GM18870 (cell line): ENCODE results near the gene PRR35.

Experiments
- ATAC-seq: cut with Tn5 transposase; IDR thresholded peaks from one replicate; pipeline ENCODE4 v1.9.1; 2021; ENCODE audit warnings: moderate library complexity; ENCODE audit not compliant: unreplicated experiment

The PRR35 gene

DNA sequence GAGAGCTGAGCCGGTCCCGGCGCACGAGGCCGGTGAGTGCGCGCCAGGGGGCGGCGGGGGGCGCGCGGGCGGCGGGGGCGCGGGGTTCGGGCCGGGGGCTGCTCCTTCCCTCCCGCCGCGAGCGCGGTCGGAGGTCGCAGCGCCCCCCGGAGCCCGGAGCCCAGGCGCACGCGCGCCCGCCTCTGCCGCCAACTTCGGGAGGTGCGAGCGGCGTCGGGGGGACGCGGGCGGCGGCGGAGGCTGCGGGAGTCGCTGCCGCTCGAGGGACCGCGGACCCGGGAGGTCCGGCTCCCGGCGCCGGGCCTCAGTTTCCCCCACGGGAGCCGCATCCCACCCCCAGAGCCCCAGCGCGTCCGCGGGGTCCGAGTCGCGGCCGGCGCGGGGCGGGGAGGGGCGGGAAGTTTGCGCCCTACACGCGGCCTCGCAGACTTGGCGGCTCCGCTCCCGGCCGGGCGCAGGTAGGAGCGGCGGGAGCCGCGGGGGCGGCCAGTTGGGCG lies at the start of gene PRR35:
Gene PRR35 (plus strand): TSS at position 191 of the 497 bp plus-strand sequence. CDS start 2,901 bp downstream, outside the sequence.
- no peak for ATAC-seq

- no peak for ATAC-seq
Measured at GRCh38 chr16:512802-513201, 47.4 kb upstream of the PRR35 start.

- ATAC-seq, result no peak
Measured at GRCh38 chr16:513950-514349, 46.2 kb upstream of the PRR35 start.

DNA sequence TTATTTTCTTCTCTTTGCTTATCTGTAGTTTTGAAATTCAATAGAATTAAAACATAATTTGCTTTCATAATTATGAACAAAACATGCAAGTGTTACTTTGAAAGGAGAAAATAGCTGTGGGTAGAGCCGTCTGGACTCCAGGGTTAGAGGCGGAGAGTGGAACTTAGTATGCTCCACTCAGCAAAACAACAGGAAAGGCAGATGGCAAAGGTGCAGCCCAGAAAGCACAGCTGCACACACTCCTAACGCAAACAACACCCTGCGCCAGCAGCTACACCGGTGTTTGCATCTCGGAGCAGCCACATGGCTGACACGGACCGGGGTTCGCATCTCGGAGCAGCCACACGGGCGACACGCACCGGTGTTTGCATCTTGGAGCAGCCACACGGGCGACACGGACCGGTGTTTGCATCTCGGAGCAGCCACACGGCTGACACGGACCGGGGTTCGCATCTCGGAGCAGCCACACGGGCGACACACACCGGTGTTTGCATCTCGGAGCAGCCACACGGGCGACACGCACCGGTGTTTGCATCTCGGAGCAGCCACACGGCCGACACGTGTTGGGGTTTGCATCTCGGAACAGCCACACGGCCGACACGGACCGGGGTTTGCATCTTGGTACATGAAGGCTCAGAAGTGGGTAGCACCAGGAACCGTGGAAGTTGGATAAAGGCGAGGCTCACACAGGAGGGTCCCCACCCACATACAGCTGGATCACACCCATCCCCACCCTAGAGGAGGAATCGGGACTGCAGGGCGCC lies 44.8 kb upstream of the PRR35 start:
- ATAC-seq, result no peak

GRCh38 chr16:515939-516226 lies 44.3 kb upstream of the PRR35 start:
- ATAC-seq, result no peak

- ATAC-seq, result no peak
Measured at GRCh38 chr16:516301-516700, 43.9 kb upstream of the PRR35 start.

GRCh38 chr16:518858-519257 lies 41.3 kb upstream of the PRR35 start:
- ATAC-seq, result no peak

DNA sequence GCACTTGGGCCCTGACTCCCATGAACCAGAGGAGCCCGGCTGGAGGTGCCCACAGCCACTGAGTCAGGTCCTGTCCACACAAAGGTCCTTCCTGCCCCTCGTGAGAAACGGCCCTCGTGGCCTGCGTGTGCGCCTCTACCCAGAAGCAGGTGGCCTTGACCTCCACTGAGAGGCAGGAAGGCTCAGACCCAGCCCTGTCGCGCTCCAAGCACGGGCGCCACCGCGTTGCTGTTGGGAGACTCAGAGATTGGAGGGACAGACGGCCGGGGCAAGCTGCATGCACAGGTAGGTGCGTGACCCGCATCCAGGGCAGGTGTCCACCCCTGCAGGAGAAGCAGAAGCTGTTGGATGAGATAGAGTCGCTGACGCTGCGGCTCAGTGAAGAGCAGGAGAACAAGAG lies 40.8 kb upstream of the PRR35 start:
- ATAC-seq, result no peak

DNA sequence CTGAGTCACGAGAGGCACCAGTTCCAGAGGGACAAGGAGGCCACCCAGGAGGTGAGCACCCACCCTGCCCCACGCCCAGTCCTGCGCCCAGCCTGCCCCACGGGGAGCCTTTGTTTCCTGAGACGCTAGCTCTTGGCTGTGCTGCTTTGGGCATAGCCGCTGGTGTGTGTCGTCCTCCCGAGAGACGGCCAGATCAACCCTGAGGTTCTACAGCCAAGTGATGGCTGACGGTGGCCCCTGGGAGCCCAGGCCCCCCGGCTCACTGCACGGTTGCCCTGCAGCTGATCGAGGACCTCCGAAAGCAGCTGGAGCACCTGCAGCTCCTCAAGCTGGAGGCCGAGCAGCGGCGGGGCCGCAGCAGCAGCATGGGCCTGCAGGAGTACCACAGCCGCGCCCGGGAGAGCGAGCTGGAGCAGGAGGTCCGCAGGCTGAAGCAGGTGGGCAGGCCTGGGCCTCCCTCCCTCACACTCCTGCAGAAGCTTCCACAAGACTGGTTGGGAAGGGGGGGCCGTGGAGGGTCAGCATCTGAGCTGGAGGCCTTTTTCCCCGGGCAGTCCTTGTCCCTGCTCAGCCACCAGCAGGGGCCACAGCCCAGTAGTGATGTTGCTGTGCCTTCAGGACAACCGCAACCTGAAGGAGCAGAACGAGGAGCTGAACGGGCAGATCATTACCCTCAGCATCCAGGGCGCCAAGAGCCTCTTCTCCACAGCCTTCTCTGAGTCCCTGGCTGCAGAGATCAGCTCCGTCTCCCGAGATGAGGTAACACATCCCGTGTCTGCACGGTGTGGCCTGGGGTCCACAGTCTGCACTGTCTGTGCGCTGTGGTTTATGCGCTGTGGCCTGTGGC lies 40.1 kb upstream of the PRR35 start:
- no peak for ATAC-seq

- ATAC-seq, result no peak
Measured at GRCh38 chr16:520847-521246, 39.3 kb upstream of the PRR35 start.

GRCh38 chr16:521381-522210 lies 38.6 kb upstream of the PRR35 start:
- ATAC-seq, result no peak

DNA sequence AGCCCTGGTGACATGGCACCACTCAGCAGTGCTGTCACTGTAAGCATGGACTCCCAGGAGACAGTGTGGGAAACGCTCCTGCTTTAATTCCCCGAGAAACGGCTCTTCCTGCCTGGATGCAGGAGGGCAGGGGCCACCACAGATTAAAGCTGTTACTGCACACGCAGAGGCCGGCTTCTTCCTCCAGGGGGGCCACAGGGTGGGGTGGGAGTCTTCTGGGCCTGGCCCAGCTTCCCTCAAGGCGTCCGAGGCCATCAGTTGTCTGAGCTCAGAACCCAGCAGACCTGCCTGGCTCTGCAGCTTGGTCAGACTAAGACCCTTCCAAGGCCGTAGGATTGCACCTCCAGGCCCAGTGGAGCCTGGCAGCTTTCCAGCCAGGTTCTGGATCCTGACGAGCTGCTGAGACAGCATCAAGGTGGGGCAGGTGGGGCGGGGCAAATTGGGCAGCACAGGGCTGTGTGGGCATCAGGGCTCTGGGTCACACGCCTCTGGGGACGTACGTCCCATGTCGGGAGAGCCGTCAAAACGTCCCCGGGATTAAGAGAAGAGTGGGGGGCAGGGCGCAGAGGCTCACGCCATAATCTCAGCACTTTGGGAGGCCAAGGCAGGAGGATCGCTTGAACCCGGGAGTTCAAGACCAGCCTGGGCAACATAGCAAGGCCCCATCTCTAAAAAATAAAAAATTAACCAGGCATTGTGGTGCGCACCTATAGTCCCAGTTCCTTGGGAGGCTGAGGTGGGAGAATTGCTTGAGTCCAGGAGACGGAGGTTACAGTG lies 37.7 kb upstream of the PRR35 start:
- no peak for ATAC-seq

GRCh38 chr16:523097-523741 lies 37.0 kb upstream of the PRR35 start:
- no peak for ATAC-seq

DNA sequence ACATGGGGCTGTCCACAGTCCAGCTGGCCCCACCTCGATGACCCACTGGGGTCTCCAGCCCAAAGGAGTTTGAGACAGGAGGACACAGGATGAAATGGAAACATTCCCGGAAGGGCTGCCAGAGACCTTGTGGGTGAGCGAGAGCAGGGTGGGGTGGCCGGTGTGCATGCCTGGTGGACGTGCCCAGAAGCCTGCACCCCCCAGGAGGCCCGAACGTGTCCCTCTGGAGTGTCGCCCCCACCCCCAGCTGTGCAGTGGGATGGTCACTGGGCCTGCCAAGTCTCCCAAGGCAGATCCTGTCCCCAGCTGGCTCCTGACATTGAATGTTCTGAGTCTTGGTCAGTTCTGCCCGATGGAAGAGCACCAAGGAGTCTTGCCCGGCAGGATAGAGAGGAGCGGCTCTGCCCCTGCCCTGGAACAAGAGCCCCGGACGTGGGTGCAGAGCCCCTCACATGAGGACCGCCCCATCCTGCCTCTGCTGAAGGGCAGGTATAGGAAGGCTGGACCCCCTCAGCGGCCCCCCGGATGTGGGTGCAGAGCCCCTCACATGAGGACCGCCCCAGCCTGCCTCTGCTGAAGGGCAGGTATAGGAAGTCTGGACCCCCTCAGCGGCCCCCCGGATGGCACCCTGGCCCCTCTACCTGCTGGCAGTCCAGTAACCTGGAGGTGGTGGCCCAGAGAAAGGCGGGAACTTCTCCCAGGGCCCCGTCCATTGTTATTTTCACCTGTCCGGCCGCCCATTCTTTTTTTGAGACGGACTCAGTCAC lies 35.7 kb upstream of the PRR35 start:
- ATAC-seq, result no peak

DNA sequence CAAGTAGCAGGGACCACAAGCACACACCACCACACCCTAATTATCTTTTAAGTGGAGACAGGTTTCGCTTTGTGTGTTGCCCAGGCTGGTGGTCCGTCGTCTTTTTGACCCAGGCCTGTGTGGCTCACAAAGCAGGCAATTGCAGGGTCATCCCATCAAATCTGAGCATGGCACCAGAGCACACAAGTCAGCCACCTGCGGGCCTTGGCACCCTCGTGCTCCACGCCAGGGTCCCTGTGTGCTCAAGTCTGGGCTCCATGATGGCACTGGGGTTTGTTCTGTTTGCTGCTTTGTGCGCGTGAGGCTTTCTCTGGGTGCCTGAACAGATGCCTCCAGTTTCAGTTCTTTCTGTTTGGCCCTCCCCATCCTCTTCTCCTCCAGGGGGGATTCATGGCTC lies 35.1 kb upstream of the PRR35 start:
- ATAC-seq, result no peak

GRCh38 chr16:525520-526180 lies 34.5 kb upstream of the PRR35 start:
- no peak for ATAC-seq

DNA sequence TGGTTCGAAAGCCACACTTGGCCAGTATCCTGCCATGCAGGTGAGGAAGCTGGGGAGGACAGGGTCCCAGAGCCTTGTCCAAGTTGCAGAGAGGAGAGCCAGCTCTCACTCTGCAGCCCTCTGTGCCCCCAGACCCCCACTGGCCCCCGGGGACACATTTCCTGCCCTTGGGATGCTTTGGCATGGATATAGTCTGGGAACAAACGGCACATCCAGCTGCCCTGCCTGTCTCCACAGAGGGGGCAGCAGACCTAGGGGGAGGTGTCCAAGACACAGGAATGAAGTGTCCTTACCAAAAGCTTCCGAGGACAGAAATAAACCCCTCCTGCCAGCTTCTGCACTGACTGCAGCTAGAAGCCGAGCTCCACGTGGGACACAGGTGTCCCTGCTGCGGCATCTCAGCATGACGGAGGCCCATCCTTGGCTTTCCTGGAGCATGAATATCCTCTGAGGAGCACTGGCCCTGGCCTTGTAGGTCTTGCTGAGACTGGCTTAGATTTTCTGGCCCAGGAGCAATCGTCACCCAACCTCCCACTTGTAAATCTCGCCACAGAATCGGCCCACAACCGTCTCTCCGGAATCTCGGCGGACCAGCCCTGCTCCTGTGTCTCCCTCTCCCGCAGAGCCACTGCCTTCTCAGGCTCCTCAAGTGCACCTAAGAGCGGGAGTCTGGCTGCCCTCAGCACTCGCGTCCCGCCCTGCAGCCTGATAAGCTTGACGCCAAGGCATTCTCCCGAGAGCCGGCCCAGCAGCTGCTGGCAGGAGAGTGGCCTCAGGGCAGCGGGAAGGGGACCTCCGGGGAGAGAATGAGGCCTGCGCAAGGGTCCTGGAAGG lies 33.8 kb upstream of the PRR35 start:
- no peak for ATAC-seq
